GM18520 (cell line): ENCODE measurements around the gene HOXC12.

Experiments used
- ATAC-seq: cut with Tn5 transposase; IDR thresholded peaks from one replicate; pipeline ENCODE4 v1.9.1; 2021; ENCODE audit not compliant: unreplicated experiment

Gene HOXC12

DNA sequence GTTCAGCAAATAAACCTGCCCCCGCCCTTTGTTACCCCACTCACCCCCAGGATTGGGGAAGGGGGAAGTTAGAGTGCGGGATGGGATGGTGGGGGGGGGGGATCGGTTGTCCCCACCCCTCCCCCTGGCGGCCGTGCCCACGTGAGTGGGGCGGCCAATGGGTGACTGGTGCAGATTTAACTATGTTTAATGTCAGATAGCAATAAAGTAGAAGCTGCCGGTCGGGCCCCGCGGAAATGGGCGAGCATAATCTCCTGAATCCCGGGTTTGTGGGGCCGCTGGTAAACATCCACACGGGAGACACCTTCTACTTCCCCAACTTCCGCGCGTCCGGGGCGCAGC, at the start of gene HOXC12:
Gene HOXC12 (plus strand): TSS at position 210 of the 342 bp plus-strand sequence. CDS start 27 bp downstream, at position 237.
- no peak for ATAC-seq

DNA sequence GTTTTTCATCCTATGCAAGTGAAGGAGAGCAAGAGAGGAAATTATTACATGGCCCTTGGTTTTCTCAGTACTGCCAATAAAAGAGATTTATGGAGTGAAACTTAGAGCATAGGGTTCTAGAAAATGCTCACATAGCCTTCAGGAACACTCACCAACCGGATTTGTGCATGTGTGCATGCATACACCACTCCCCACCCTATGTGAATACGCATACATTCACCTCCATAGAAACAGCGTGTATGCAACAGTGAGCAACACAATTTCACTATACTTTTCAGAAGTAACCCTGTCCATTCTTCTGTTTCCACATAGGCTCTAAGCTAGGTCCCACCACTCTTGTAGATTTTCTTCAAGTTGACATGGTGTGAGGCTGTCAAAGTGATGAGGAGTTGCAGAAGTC, 47.6 kb upstream of the HOXC12 start:
- ATAC-seq, result no peak

DNA sequence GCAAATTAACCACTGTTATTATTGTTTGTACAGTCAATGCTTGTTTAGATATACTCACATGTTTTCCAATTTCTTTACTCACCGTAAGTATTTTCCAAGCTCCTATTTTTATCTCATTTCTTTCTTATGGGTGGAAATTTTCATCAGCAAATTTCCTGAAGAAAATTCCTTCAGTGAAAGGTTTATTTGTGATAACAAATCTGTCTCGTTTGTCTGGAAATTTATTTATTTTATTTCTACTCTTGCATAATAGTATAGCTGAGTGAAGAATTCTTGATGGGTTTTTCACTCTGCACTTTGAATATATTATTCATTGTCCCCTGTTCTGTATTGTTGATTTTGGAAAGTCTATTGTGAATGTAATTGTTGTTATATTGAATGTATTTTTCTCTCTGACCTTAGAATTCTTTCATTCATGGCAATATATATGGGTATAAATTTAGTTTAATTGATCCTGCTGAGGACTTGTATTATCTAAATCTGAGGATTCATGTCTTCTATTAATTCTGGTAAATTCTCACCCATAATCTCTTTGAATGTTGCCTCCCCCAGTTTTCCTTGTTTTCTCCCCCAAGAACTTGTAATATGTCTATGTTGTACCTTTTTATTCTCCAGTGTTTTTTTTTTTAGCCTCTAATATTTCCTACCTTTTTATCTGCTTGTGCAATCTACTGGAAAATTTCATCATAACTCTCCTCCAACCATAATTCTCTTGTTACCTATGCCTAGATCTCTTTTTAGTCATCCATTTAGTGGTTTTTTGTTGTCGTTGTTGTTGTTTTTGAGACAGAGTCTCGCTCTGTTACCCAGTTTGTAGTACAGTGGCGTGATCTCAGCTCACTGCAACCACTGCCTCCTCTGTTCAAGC, 37.7 kb upstream of the HOXC12 start:
- ATAC-seq, result no peak

DNA sequence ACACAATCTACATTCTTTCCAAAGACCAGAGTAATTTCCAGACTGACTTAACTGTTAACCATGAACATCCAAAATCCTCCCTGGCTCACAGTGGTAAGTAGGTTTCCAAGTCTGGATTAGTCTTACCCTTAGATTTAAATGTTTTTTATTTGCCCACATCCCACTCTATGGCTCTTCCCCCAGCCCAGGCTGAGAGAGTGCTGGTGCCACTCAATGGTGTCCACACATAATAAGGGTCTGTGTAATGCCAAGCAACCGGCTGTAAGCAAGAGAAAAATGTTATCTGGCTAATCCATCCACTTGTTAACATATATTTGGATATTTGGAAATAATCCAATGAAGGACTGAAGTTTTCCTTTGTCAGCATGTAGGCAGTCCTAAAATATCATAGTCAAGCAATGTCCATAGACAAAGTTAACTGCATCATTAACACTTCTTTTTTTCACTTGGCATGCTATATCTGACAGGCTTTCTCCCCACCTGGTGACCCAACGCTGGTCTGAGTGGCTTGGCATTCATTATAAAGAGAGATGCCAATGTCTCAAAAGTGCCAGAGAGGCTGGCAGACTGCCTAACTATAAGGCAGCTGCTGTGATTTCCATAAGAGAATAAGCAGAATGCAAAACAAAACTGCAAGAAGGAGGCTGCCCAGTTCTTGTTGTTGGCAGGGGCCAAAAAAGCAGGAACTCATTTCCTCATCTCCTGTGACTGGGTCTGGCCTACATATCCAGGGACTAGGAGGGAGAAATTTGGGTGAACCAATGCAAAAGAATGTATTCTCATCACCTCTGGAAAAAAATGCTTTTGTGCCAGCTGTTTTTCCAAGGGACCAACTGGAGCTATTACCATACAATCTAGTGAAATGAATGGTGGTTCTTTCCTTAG, 29.9 kb upstream of the HOXC12 start:
- no peak for ATAC-seq

GRCh38 chr12:53927220-53928029, 27.3 kb upstream of the HOXC12 start:
- no peak for ATAC-seq

DNA sequence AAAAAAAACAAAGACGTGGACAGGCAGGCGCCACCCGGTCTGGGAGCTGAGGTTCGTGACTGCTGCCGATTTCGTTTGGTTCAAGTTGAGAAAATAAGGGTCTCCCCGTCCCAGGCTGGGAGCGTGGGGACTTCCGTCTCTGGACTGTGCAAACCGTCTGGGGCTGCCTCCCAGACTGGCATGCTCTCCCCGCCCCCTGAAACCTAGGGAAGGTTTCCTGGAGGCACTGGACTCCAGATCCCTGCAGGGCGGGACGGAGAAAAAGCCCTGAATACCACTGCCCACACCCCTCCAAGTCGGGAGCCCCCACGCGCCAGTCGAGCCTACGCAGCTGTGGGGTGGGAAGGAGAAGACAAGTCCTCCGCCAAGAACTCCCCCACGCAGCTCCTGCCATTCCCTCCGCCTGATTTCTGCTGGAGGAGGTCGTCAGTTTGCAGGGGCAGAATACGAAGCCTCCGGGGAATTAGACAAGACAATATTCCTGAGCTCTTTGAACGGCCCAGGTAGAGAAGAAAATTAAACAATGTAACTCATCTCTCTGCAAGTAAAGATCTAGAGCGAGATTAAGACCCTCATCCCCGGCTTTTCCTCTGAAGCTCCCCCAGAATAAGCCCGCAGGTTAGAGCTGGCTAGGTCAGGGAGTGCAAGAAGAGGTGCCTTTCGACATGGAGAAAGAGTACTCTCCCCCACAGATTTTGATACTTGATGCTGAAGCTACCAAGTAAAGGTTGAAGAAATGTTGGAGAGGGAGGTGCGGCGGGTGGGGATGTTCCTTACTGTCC, 26.5 kb upstream of the HOXC12 start:
- ATAC-seq, result no peak

- ATAC-seq, result no peak
Observed at GRCh38 chr12:53929527-53929926, 25.2 kb upstream of the HOXC12 start.

- ATAC-seq, result no peak
Observed at GRCh38 chr12:53930591-53931255, 24.0 kb upstream of the HOXC12 start.

DNA sequence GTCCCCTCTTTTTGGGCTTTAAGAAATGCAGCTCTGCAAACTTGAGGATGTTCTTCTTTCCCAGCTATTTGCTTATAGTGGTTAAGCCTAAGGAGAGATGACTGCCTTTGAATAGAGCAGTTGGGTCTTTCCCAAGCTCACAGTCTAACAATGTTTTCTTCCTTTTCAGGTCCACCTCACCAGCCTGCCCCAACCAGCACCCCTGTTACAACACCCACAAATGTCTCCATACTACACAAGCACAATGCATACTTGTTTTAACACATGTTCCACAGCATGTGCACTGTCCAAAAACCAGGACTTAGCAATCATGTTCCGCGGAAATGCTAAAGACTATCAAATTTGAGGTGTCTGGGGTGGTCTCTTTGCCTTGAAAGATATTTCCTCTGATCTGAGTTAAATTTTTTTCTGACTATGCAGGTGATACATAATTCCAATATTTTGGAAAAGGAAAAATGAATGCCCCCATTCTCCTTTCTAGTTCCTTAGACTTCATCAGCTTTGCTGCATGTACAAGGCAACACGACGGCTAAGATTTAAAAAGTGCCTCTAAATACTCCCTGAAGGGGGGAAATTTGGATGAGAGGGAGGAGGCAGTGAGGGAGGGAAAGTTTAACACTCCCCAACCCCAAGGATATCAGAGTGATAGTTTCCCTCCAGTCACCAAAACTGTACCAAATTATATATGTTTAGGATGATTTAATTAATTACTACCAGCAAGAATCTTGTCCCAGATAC, 22.7 kb upstream of the HOXC12 start:
- no peak for ATAC-seq

GRCh38 chr12:53932915-53933314, 21.8 kb upstream of the HOXC12 start:
- ATAC-seq, result no peak

DNA sequence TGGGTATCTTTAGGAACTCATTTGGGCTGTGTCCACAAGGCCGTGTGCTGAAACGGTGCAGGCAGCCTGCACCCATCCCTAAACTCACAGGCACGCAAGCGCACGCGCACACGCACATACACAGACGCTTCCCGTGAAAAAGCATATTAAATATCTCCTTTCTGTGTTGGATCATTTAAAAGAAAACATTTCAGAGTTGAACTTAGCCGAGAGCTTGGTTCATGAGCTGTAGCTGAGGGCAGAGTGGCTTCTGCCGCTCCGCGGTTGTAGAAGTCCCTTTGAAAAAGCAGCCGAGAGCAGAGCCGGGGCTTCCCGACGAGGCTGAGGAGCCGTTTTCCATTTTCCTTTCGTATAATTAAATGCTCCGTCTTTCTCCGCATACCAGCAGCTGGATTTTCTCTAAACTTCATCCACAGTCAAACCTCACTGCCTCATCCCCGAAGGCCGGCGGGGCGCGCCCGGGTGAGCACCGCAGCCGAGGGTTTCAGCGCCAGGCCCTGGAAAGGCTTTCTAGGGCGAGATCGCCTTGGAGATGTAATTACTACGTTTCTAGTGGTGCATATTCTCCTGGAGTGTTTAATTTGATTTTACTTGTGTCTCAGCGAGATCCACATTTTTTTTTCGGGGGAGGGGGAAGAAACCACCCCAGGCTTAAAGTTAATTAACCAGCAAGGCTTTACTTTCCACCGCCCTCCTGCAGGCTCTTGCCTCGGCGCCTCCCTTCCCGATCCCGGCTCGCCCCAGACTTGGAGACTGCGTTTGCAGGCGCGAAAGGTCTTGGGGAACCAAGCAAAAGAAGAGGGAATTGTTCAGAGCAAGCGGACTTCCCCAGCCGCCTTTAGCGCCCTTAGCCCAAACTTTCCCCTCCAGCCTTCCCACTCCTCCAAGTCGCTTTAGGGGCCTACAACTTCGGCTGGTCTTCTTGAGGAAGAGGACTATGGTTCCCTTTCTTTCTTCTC, 19.0 kb upstream of the HOXC12 start:
- no peak for ATAC-seq

DNA sequence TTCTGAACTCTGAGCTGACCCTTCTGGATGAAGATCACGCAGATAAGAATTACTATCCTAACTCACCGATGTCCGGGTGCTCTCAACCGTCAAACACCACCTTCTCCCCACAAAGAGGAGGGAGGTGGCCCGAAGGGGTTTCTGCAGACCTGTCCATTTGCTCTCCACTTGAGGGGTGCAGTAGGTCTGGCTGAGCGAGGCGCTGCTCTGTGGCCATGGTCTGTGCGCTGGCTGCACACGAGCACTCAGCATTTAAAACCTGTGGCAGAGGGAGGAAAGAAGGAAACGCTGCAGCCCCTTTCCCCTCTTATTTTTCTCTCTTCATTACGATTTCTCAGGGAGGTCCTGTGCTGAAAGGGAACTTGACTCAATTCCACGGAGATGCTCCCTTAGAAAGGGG, 17.6 kb upstream of the HOXC12 start:
- ATAC-seq, result no peak

- no peak for ATAC-seq
Observed at GRCh38 chr12:53937596-53938325, 16.9 kb upstream of the HOXC12 start.

DNA sequence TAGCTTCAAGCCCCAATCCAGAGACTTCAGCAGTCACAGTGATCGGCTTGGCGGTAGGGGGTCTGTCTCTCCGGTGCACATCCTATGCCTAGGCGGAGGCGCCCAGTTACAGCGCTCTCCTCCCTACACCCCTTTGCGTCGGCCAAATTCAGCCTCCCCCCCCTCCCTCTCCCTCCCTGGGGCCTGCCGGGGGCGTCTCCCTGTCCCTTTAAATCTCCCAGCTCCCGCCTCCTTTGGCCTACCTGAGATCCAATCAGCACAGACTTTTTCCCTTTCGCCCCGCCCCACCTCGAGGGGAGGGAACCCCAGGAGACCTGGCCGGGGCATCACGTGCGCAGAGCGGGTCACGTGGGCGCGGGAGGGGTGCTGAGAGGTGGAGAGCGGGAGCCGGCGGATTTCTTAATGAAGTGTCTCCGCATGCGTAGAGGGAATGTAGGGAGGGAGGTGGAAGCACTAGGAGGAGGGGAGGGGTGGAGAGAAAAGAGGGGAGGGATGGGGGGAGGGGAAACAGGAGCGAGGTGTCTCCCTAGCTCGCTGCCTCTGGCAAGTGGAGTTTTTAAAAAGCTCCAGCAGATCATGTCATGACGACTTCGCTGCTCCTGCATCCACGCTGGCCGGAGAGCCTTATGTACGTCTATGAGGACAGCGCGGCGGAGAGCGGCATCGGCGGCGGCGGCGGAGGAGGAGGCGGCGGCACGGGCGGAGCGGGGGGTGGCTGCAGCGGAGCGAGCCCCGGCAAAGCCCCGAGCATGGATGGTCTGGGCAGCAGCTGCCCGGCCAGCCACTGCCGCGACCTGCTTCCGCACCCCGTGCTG, 16.2 kb upstream of the HOXC12 start, which contains the start of gene HOXC13:
Gene HOXC13 (plus strand): TSS at position 506 of the 815 bp plus-strand sequence. CDS start 76 bp downstream, at position 582.
- ATAC-seq, result no peak

DNA sequence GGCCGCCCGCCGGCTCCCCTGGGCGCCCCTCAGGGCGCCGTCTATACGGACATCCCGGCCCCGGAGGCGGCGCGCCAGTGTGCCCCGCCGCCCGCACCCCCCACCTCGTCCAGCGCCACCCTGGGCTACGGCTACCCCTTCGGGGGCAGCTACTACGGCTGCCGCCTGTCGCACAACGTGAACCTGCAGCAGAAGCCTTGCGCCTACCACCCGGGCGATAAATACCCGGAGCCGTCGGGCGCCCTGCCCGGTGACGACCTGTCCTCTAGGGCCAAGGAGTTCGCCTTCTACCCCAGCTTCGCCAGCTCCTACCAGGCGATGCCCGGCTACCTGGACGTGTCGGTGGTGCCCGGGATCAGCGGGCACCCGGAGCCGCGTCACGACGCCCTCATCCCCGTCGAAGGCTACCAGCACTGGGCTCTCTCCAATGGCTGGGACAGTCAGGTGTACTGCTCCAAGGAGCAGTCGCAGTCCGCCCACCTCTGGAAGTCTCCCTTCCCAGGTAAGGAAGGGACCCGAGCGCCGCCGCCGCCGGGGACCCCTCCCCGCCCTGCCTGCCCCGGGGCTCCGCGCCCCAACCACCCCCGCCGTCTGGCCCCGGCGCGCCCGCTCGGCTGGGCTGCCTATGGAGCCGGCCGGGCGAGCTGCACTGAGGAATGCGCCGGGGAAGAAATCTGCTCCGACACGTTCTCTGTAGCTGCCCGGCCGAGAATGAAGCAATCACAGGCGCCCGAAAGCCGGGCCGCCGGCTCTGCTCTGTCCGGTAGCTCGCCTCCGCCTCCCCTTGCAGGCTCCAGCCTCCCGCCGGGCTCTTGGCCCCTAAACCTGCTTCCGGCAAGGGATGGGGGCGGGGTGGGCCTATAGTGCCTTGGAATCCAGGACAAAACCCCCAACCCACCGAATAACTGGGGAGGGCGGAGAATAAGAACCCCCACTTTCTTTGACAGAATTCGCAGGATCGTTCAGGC, 15.3 kb upstream of the HOXC12 start:
- no peak for ATAC-seq
